Stimulated activated CD4-positive, alpha-beta T cell treated with anti-CD3 and anti-CD28 coated beads, Interleukin-1b, Interleukin-23, amount 100 ng/mL, for 1 hour (primary cell): ENCODE results near the gene PPWD1.
"Not testable (repeated sequence)": the region's sequence is repeated elsewhere in the genome, so short reads cannot be mapped to it uniquely, and the experiment has no call there.

Source experiments
- DNase-seq, 2 donors: peaks; one replicate each; pipeline ENCODE4 v3.0.0-alpha.2; 2020; ENCODE audit warnings: low read depth in 2 of 2

PPWD1 gene

DNA sequence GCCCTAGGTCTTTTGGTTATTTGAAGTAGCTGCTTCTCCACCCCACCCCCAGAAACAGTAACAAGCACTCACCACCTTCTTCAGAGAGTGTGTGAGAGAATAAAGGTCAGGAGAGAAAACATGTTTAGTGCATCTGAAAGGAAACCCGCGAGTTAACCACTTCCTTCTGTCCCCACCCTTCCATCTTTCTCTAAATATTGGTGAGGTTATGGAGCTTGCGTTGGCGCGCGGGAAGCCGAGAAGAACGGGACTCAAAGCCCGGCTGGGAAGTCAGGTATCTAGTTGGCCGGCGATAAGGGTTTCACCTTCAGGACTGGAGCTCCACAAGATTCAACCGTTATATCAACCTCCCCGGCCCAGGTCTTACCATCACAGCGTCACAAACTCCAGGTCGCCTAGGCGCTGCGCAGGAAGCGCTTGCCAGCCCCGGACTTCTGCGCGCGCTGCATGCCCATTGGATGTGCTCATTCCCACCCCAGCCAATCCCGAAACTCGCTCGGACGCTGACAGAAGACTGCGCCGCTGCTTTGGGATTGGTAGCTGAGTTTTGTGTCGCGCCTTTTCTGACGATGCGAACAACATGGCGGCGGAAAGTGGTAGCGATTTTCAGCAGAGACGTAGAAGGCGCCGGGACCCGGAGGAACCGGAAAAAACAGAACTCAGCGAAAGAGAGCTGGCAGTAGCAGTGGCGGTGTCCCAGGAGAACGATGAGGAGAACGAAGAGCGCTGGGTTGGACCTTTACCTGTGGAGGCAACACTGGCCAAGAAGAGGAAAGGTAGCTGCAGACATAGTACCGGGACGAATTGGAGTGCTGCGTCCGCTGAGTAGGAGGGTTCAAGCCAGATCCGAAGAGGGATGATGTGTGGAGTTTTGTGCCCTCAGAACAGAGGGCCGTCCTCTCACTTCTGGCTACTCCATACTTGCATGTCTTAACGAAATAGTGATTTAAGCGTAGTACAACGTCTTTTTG lies at the start of gene PPWD1, which contains the start of gene CENPK:
TSS of gene PPWD1 (plus strand) at position 566 of the 971 bp plus-strand sequence. CDS start at position 581, 15 bp downstream.
TSS of gene CENPK (minus strand) at position 438 of the 971 bp plus-strand sequence. CDS start 8,261 bp downstream, outside the sequence.
- DNase-seq: peak; percentile 74

DNA sequence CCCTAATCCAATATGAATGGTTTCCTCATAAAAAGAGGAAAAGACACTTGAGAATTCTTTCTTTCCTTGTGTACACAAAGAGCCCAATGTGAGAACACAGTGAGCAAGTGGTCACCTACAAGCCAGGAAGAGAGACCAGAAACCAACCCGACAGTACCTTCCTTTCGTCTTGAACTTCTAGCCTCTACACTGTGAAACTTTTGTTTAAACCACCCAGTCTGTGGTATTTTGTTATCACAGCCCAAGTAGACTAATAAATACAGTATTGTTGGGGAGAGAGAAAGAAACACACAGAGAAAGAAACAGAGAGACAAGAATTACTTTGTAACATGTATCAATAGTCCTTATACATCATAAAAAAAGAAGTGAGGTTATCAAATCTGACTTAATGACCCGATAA lies 37.4 kb upstream of the PPWD1 start:
- no peak for DNase-seq

DNA sequence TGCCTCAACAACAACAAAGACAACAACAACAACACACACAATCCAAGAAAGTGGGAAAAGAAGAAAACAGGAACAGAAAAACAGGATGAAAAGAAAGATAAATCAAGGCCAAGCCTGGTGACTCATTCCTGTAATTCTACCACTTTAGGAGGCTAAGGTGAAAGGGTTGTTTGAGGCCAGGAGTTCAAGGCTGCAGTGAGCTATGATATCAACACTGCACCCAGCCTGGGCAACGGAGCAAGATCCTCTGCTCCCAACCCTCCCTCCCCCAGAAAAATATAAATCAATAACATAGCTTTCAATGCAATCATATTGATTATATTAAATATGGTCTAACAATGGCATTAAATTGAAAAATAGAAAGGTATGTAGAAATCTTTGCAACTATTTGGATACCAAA lies 32.2 kb upstream of the PPWD1 start:
- DNase-seq: no peak

DNA sequence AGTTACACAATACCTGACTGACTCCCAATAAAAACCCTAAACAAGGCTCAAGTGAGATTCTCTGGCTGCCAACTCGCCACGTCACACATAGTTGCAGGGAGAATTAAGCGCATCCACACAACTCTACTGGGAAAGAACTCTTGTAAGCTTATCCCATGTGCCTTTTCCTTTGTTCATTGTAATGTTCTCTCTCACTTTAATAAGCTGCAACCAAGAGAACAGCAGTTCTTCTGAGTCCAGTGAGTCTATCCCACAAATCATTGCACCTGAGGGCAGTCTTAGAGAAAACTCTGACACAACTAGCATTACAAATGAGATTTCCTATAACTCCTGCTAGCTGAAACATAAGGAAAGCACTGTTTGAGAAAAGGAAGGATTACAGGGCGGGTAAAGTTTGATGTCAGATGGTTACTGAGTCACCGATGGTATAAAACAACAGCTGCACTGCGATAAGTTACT lies 27.5 kb upstream of the PPWD1 start:
- DNase-seq: no peak

DNA sequence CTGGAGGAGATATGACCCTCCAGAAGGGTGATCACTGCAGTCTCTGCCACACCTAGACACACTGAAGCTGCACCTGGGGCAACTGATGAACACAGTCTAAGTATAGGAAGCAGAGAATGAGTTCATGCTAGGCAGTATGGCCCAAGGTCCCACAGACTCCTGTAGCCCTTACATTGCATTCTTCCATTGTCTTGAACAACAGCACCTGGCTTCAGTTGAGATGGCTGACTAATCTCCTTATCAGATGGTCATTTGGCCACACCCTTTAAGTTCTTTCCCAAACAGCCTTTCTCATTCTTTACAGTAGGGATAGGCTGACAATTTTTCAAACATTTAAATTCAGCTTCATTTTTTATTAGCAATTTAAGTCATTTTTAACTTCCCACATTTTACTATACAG lies 23.3 kb upstream of the PPWD1 start:
- no peak for DNase-seq

DNA sequence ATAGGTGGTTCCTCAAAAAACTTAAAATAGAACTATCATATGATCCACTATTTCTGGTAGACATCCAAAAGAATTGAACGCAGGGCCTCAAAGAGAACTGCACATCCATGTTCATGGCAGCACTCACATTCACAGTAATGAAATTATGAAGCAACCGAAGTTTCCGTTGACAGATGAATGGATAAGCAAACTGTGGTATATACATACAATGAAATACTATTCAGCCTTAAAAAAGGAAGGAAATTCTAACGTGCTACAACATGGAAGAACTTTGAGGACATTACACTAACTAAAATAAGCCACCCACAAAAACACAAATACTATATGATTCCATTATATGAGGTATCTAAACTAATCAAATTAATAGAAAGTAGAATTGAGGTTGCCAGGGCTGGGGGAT lies 18.6 kb upstream of the PPWD1 start:
- DNase-seq: no peak

DNA sequence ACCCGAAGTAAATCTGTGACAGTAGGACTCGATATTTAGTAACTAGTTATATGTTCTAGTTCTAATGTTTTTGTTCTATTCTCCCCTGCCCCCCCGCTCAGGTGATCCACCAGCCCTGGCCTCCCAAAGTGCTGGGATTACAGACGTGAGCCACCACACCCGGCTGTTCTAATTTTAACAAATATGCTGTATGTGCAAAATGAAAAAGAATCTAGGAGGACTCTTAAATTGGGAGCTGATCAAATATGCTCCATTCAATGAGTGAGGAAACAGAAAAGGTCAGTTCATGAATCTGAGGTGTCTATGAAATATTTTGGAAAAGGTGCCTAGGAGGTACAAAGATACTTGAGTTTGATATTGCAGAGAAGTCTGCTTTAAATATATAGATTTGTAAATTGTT lies 17.0 kb upstream of the PPWD1 start:
- no peak for DNase-seq

DNA sequence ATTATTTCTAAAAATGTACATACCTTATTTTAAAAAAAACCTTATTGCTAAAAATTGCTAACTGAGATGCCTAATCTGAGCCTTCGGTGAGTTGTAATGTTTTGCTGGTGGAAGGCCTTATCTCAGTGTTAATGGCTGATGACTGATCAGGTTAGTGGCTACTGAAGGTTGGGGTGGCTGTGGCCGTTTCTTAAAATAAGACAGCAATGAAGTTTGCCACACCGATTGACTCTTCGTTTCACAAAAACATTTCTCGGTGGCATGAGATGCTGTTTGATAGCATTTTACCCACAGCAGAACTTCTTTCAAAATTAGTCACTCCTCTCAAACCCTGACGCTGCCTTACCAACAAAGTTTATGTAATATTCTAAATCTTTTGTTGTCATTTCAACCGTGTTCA lies 14.8 kb upstream of the PPWD1 start:
- DNase-seq: no peak

DNA sequence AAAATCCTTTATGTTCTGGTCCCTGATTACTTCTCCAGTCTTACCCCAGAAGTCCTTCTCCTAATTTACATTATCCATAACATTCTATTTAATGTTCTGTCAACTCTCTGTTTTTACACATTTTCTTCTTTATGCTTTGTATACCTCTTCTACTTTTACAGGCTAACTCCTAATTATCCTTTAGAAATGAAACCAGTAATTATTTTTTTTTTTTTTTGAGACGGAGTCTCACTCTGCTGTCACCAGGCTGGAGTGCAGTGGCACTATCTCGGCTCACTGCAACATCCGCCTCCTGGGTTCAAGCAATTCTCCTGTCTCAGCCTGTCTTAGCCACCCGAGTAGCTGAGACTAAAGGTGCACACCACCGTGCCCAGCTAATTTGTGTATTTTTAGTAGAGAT lies 9.2 kb upstream of the PPWD1 start:
- DNase-seq: no peak

DNA sequence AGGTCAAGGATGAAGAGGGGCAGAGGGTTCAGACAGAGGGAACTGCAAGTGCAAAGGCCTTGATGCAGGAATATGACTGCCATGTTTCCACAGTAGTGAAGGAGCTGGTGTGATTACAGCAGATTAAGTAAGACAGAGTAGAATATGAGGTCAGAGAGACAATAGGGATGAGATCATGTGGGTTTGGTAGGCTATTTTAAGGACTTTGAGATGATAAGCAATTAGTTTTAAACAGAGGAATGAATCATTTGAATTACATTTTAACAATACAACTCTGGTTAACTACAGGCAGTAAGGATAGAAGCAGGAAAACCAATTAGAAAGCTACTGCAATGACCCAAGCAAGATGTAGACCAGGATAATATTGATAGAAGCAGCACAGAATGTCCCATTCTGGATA lies 7.8 kb upstream of the PPWD1 start:
- no peak for DNase-seq

DNA sequence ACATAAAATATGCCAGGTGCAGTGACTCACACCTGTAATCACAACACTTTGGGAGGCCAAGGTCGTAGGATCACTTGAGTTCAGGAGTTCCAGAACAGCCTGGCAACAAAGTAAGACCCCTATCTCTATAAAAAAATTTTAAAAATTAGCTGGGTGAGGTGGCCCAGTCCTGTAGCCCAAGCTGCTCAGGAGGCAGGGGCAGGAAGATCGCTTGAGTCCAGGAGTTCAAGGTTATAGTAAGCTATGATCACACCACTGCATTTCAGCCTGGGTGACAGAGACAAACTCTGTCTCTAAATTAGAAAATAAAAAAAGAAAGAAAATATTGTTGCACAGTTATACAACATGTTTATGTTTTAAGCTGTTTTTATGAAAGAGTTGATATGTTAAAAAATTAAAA lies 6.9 kb upstream of the PPWD1 start:
- no peak for DNase-seq

DNA sequence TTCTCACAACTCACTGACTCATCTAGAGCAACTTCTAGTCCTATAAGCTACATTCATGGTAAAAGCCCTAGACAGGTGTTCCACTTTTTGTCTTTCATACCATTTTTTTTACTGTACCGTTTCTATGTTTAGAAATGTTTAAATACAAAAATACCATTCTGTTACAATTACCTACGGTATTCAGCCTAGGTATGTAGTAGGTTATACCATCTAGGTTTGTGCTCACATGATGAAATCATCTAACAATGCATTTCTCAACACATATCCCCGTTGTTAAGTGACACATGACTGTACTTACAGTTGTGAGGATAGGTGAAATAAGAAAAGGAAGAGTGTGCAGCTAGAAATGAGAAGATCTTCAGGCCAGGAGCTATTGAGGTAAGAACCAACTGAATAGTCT lies 6.4 kb upstream of the PPWD1 start:
- DNase-seq: no peak

DNA sequence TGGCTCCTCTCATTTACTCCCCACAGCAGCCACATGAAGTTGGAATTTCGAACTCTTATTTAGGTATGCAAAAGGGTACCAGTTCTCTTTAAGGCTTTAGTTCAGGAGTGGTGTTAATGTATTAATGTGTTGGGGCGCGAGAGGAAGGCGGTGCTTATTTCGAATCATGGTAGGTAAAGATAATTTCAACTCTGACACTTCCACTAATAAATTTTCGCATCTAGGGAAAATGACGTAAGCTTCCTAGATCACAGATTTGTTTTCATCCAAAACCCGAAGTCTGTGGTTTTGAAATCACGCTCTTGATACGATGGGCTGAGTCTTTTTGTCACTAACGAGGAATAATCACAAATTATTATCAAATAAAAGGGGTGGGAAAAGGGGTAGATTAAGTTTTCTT lies 681 bp downstream of the PPWD1 start:
- DNase-seq: no peak

DNA sequence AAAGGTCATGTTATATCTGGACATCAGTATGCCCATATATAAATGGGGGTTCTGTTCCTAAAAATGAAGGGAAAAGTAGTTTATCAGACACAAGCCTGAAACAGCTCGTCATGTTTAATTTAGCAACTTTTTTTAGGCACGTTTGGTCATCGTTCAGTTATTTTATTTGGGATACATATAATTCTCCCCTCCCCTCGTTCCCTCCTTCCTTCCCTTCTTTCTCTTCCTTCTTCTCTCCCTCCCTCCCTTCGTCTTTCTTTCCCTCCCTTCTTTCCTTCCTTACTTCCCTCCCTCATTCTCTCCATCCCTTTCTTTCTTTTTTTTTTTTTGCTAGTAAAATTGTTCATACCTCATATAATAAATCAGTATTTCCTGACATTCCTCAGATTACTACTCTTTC lies 3.4 kb downstream of the PPWD1 start:
- DNase-seq: no peak

DNA sequence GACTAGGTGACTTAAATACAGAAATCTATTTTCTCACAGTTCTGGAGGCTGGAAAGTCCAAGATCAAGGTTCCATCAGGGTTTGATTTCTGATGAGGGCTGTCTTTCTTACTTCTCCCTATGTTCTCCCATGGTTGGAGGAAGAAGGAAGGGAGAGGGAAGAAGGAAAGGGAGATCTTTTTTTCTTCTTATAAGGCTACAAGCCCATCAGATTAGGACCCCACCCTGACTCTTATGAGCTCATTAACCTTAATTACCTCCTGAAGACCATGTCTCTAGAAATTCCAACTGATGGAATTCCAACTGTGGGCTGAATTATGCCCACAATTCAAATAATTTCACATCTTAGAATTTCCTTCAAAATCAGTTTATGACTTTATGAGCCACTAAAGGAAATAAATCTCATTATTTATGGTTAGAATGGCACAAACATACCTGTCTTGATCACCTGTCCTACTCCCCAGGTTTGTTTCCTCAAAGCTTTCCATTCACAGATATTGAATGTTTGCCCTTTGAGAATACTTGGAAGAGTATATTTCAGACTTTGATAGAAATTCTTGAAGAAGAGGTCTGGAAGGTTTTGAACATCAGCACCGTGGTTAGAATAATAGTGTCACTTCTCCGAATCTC lies 7.6 kb downstream of the PPWD1 start:
- no peak for DNase-seq

DNA sequence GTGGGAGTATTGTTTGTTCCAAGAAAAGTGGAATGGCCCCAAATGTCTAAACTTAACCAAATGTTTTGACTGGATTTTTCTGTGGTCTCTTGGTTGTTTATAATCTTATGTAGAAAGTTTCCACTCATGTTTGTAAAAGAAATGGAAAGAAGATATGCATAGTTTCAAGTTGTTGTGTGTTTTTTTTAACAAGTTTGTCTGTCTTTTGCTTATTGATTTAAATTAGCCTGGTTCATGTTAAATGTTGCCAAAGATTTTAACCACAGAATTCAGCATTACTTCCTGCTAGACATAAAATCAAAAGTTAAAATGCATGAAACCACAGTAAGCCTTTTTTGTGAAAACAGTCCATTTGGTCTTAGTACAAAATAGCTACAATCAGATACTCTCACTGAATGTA lies 14.0 kb downstream of the PPWD1 start:
- DNase-seq: no peak

DNA sequence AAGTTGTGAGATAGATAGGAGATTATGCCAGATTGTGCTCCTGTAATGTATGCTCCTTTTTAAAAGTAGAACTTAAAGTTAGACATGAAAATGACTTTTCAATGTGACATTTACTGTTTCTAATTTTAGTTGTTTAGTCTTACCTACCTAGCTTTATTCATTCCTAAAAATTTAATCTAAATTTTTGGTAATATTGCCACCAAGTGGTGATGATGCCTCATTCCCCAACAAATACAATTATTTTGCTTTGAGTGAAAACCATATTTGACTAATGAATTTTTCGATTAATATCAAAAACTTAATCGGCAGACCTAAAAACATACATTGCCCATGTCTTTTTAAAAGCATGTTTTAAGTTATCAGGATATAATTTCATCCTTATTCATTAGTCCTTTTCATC lies 25.6 kb downstream of the PPWD1 start:
- DNase-seq: no peak

DNA sequence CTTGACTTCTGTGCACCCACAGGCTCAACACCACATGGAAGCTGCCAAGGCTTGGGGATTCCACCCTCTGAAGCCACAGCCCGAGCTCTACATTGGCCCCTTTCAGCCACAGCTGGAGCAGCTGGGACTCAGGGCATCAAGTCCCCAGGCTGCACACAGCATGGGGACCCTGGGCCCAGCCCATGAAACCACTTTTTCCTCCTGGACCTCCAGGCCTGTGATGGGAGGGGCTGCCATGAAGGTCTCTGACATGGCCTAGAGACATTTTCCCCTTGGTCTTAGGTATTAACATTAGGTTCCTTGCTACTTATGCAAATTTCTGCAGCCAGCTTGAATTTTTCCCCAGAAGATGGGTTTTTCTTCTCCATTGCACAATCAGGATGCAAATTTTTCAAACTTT lies 38.7 kb downstream of the PPWD1 start:
- not testable (repeated sequence) for DNase-seq

DNA sequence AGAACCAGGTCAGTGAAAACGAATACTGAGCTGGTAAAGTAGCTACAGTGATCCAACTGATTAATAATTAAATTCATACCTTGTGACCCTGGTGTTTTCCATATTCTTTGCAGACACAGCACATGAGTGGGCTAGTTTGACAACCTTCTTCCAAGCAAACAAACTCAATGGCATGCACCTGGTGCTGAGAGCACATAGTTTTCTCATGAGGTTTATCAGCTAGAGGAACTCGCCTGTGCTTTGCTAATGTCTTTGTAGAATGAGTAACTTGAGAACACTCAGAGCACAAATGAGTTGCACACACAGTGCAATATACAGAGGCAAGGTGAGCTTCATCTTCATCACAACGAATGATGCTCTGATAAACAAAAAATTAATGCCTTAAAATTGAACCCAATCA lies 48.4 kb downstream of the PPWD1 start:
- DNase-seq: no peak

DNA sequence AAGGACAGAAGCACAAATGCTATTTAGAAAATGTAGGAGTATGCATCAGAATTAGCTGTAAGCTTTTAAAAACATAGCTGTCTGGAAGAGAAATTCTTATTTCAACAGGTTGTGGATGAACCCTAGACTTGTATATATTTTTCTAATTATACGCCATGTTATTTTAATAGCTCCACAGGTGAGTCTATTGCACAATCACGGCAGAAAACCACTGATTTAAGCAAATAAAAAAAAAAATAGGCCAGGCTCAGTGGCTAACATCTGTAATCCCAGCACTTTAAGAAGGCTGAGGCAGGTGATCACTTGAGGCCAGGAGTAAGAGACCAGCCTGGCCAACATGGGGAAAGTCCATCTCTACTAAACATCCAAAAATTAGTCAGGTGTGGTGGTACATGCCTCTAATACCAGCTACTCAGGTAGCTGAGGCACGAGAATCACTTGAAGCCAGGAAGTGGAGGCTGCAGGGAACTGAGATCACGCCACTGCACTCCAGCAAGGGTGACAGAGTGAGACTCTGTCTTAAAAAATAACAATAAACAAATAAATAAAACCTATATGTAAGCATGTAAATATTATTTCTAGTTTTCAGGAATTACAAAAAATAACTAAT lies 49.3 kb downstream of the PPWD1 start:
- no peak for DNase-seq

DNA sequence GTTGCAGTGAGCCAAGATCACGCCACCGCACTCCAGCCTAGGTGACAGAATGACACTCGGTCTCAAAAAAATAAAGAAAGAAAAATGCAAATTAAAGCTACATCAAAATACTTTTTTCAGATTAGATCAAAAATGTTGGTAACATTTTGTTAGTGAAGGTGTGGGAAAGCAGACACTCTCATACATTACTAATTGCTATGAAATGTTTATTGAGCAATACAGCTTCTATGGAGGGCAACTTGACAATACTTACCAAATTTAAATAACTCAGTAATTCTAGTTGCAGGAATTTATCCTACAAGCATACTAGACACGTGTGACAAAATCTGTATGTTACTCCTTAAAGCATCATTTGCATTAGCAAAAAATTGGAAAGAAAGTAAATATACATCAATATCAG lies 56.9 kb downstream of the PPWD1 start:
- no peak for DNase-seq

DNA sequence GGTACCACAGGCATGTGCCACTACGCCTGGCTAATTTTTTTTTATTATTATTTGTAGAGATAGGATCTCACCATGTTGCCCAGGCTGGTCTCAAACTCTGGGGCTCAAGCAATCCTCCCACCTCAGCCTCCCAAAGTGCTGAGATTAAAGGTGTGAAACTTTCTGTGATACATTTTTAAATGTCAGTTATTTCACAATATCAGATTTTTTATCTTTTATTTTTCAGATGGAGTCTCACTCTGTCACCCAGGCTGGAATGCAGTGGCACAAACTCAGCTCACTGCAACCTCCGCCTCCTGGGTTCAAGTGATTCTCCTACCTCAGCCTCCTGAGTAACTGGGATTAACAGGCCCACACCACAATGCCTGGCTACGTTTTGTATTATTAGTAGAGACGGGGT lies 58.9 kb downstream of the PPWD1 start:
- not testable (repeated sequence) for DNase-seq

DNA sequence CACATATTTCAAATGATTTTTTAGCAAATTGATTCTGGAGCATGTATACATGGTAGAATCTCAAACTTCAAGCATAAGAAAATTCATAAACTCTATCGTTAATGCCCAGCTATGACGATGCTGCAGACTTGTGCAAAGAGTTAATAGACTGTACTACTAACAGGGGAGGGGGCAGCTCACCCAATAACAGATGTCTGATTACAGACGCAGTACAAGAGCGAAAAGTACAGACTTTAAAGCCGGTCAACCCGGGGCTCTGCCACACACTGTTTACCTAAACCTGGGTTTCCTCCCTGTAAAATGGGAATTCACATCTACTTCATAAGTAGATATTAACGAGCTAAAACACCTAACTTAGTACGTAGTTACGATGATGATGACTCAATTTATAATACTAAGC lies 60.4 kb downstream of the PPWD1 start:
- no peak for DNase-seq
